ENCODE measurements around the gene SLC15A1.

SLC15A1 gene

GRCh38 chr13:98749501-98749900, 3.0 kb downstream of the SLC15A1 start:
- DNase-seq, result peak; percentile 81

GRCh38 chr13:98746968-98747367, 5.5 kb downstream of the SLC15A1 start:
- DNase-seq, result no peak

- DNase-seq, result no peak
Observed at GRCh38 chr13:98743377-98743776, 9.1 kb downstream of the SLC15A1 start.

- DNase-seq, result no peak
Observed at GRCh38 chr13:98742961-98743360, 9.5 kb downstream of the SLC15A1 start.

GRCh38 chr13:98741741-98742435, 10.6 kb downstream of the SLC15A1 start:
- no peak for DNase-seq

GRCh38 chr13:98740131-98740530, 12.3 kb downstream of the SLC15A1 start:
- no peak for DNase-seq

- no peak for DNase-seq
Observed at GRCh38 chr13:98738993-98739392, 13.5 kb downstream of the SLC15A1 start.

- no peak for DNase-seq
Observed at GRCh38 chr13:98738213-98738612, 14.3 kb downstream of the SLC15A1 start.

- DNase-seq, result no peak
Observed at GRCh38 chr13:98731925-98732324, 20.5 kb downstream of the SLC15A1 start.

GRCh38 chr13:98731038-98731437, 21.4 kb downstream of the SLC15A1 start:
- no peak for DNase-seq

GRCh38 chr13:98730441-98730840, 22.0 kb downstream of the SLC15A1 start:
- no peak for DNase-seq

- no peak for DNase-seq
Observed at GRCh38 chr13:98729658-98730057, 22.8 kb downstream of the SLC15A1 start.

- DNase-seq, result no peak
Observed at GRCh38 chr13:98722958-98723357, 29.5 kb downstream of the SLC15A1 start.

GRCh38 chr13:98721825-98722510, 30.5 kb downstream of the SLC15A1 start:
- DNase-seq, result no peak

GRCh38 chr13:98719527-98720250, 32.8 kb downstream of the SLC15A1 start:
- no peak for DNase-seq

- DNase-seq, result no peak
Observed at GRCh38 chr13:98717891-98718290, 34.6 kb downstream of the SLC15A1 start.

GRCh38 chr13:98717256-98717655, 35.2 kb downstream of the SLC15A1 start:
- no peak for DNase-seq

GRCh38 chr13:98710521-98710920, 42.0 kb downstream of the SLC15A1 start:
- no peak for DNase-seq

GRCh38 chr13:98707281-98707999, 45.0 kb downstream of the SLC15A1 start:
- DNase-seq, result no peak

- no peak for DNase-seq
Observed at GRCh38 chr13:98706446-98707110, 45.9 kb downstream of the SLC15A1 start.

- no peak for DNase-seq
Observed at GRCh38 chr13:98697791-98698190, 54.7 kb downstream of the SLC15A1 start.

GRCh38 chr13:98693756-98694155, 58.7 kb downstream of the SLC15A1 start:
- DNase-seq, result no peak

- no peak for DNase-seq
Observed at GRCh38 chr13:98691360-98691759, 61.1 kb downstream of the SLC15A1 start.

All from fibroblast of upper back skin (primary cell).